PC-9 (cell line): ENCODE measurements around the gene RAB3B. TPM values are rescaled to one million over a fixed set of nuclear protein-coding genes. Genes with fewer than 3 reads are reported as not detected.

Source experiments
- BruUV-seq: library from RNA; stranded (reverse); fragments of 400-500 nt; replicated peaks from 2 replicates; lab custom pipeline; 2021; lab: Mats Ljungman, UMichigan
- CTCF ChIA-PET: fragments of 300-600 bp; sonication (Branson Sonifier 250); formaldehyde crosslinking; loops from one replicate; lab custom pipeline; 2022; ENCODE audit warnings: antibody characterized with exemption; lab: Charles Lee
- POLR2A ChIA-PET: fragments of 300-600 bp; sonication (Branson Sonifier 250); formaldehyde crosslinking; loops from one replicate; lab custom pipeline; 2022; ENCODE audit warnings: antibody characterized with exemption; ENCODE audit not compliant: unreplicated experiment; lab: Charles Lee
- DNase-seq, 2 experiments: peaks; one replicate each; pipeline versions ENCODE4 v3.0.0 to v3.0.0-alpha.2; 2015 to 2022; ENCODE audit warnings: mixed read lengths in 1 of 2
- H2AFZ ChIP-seq: fragments of 200-600 bp; sonication (generic); 2 replicates; pipeline ENCODE4 v1.8.1; 2017; ENCODE audit warnings: antibody characterized with exemption
- H3F3A ChIP-seq: fragments of 200-600 bp; sonication (generic); 2 replicates; pipeline ENCODE4 v1.8.1; 2017; ENCODE audit warnings: antibody characterized with exemption, mild to moderate bottlenecking, low read depth; ENCODE audit not compliant: insufficient read depth
- H3K27ac ChIP-seq: fragments of 200-600 bp; sonication (generic); 2 replicates; pipeline ENCODE4 v1.6.1; 2016; ENCODE audit warnings: mixed run types
- H3K27me3 ChIP-seq: fragments of 200-600 bp; sonication (generic); 2 replicates; pipeline ENCODE4 v1.6.1; 2016; ENCODE audit warnings: low read depth, mixed run types; ENCODE audit not compliant: insufficient read depth
- H3K36me3 ChIP-seq: fragments of 200-600 bp; sonication (generic); 2 replicates; pipeline ENCODE4 v1.6.1; 2016; ENCODE audit warnings: low read depth, mixed run types
- H3K4me1 ChIP-seq: fragments of 200-600 bp; sonication (generic); replicated peaks from 2 replicates; pipeline ENCODE4 v1.6.1; 2016; ENCODE audit warnings: mixed run types; ENCODE audit not compliant: insufficient read depth
- H3K4me2 ChIP-seq: fragments of 200-600 bp; sonication (generic); 2 replicates; pipeline ENCODE4 v1.6.1; 2017; ENCODE audit warnings: mixed run types
- H3K4me3 ChIP-seq: fragments of 200-600 bp; sonication (generic); 2 replicates; pipeline ENCODE4 v1.6.1; 2016; ENCODE audit warnings: mixed run types
- H3K79me2 ChIP-seq: fragments of 200-600 bp; sonication (generic); 2 replicates; pipeline ENCODE4 v1.6.1; 2017; ENCODE audit warnings: low read depth, mixed run types
- H3K9me2 ChIP-seq: fragments of 200-600 bp; sonication (generic); 2 replicates; pipeline ENCODE4 v1.8.1; 2017; ENCODE audit warnings: mild to moderate bottlenecking; ENCODE audit not compliant: insufficient read depth
- H3K9me3 ChIP-seq: fragments of 200-600 bp; sonication (generic); 2 replicates; pipeline ENCODE4 v1.8.1; 2016; ENCODE audit warnings: low read depth; ENCODE audit not compliant: insufficient read depth
- H4K20me1 ChIP-seq: fragments of 200-600 bp; sonication (generic); 2 replicates; pipeline ENCODE4 v1.8.1; 2017; ENCODE audit not compliant: insufficient read depth
- EZH2 ChIP-seq: fragments of 200-600 bp; sonication (generic); IDR thresholded peaks from 2 replicates; pipeline ENCODE4 v1.8.0; 2017; ENCODE audit warnings: antibody characterized with exemption, low read depth
- intact Hi-C: fragments of 100-400 bp; cut with micrococcal nuclease; formaldehyde crosslinking; loops from one replicate; pipeline ENCODE4 v1.10.0; 2022; ENCODE audit not compliant: unreplicated experiment
- total RNA-seq: library from RNA; stranded (reverse); gene quantifications from 2 replicates; pipeline ENCODE4 v1.2.3, GENCODE V29; 2021
- TF ChIP-seq, protein P1 (sequence below): fragments of 200-600 bp; sonication (generic); conservative IDR thresholded peaks from 2 replicates; pipeline ENCODE4 v1.6.1; 2017; ENCODE audit warnings: mixed run types, antibody characterized with exemption, mild to moderate bottlenecking, moderate library complexity

RAB3B gene
- total RNA-seq, 1 experiment from 2014 or later: 2.6 TPM

DNA sequence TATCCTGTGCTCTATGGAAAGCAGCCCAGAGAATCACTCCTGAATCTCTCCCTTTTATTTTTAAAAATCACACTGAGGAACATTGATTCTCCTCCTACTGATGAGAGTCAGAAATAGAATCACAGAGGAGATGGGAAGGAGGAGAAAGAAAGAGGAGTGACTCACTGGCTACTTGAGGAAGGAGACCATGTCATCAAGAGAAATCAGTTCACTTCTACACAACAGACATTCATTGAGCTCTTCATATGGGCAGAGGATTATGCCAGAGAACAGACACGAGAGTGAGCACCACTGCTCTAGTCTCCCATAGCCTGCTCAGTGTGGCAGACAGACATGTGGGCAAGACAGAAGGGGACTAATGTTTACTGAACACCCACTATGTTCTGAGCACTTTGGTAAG, 44.2 kb downstream of the RAB3B start:
- no peaks in the 10 kb centered on the region for H3K27me3 ChIP-seq
- intact Hi-C loops: no loop called here
- H3K27ac ChIP-seq: no peak overlapping the region
- H3K36me3 ChIP-seq: no peaks in the 10 kb centered on the region
- no peak overlapping the region for H3K4me3 ChIP-seq
- no peak for DNase-seq
- H3K79me2 ChIP-seq: no peaks in the 10 kb centered on the region
- no peaks in the 10 kb centered on the region for H3K4me1 ChIP-seq
- no peaks in the 10 kb centered on the region for H4K20me1 ChIP-seq
- ChIA-PET CTCF (no interaction called here), POLR2A (no interaction called here)
- no peaks in the 10 kb centered on the region for H3K9me3 ChIP-seq
- no peaks in the 10 kb centered on the region for H3K9me2 ChIP-seq
- H3K4me2 ChIP-seq: no peak overlapping the region
- no peak overlapping the region for H2AFZ ChIP-seq
- TF ChIP-seq, protein P1, sequence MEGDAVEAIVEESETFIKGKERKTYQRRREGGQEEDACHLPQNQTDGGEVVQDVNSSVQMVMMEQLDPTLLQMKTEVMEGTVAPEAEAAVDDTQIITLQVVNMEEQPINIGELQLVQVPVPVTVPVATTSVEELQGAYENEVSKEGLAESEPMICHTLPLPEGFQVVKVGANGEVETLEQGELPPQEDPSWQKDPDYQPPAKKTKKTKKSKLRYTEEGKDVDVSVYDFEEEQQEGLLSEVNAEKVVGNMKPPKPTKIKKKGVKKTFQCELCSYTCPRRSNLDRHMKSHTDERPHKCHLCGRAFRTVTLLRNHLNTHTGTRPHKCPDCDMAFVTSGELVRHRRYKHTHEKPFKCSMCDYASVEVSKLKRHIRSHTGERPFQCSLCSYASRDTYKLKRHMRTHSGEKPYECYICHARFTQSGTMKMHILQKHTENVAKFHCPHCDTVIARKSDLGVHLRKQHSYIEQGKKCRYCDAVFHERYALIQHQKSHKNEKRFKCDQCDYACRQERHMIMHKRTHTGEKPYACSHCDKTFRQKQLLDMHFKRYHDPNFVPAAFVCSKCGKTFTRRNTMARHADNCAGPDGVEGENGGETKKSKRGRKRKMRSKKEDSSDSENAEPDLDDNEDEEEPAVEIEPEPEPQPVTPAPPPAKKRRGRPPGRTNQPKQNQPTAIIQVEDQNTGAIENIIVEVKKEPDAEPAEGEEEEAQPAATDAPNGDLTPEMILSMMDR: no peak
- no peak for TF ChIP-seq EZH2
- H3F3A ChIP-seq: no peaks in the 10 kb centered on the region
- no TSS peak for BruUV-seq

DNA sequence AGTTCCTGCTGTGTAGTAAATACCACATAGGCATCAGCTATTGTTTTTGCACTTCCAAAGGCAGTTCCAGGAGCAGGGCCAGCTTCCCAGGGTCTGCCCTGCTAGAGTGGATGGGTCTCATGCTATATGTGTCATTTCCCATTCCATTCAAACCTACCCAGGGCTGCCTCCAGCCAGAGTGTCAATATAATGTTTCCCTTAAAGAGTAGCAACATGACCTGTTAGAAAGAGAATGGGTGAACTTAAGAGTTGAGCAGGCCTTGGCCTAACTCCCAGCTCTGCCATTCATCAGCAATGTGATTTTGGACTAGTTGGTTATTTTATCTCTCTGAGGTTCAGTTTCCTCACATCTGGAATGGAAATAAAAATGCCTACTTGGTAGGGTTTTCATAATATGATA, 44.9 kb downstream of the RAB3B start:
- no peaks in the 10 kb centered on the region for H4K20me1 ChIP-seq
- H3K4me3 ChIP-seq: no peak overlapping the region
- H3K36me3 ChIP-seq: no peaks in the 10 kb centered on the region
- BruUV-seq: no TSS peak
- POLR2A ChIA-PET: no interaction called here
- CTCF ChIA-PET: no interaction called here
- H3K4me2 ChIP-seq: no peak overlapping the region
- no peak for DNase-seq
- H3K9me3 ChIP-seq: no peaks in the 10 kb centered on the region
- no peaks in the 10 kb centered on the region for H3K79me2 ChIP-seq
- no peak overlapping the region for H2AFZ ChIP-seq
- no peaks in the 10 kb centered on the region for H3K4me1 ChIP-seq
- intact Hi-C loops: no loop called here
- TF ChIP-seq EZH2: no peak
- TF ChIP-seq, protein P1: no peak
- no peaks in the 10 kb centered on the region for H3K27me3 ChIP-seq
- no peaks in the 10 kb centered on the region for H3K9me2 ChIP-seq
- H3F3A ChIP-seq: no peaks in the 10 kb centered on the region
- no peak overlapping the region for H3K27ac ChIP-seq

DNA sequence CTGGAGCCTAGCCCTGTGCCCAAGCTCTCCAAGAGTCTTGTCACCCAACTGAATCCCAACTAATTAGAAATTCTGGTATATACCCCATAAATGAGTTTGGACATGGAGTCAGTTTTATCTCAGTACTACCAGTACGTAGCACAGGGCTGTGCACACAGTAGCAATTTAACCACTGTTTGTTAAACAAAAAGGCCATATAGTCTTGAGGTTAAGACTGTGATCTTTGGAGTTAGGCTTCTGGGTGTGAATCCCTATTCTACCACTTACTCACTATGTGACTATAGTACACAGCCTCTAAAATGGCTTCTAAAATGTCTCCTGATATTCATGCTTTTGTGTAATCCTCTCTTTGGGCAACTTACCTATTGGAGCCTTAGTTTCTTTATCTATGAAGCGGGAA, 48.2 kb downstream of the RAB3B start:
- no peaks in the 10 kb centered on the region for H3K27me3 ChIP-seq
- no peaks in the 10 kb centered on the region for H4K20me1 ChIP-seq
- H3K4me2 ChIP-seq: no peak overlapping the region
- BruUV-seq: no TSS peak
- TF ChIP-seq, protein P1: no peak
- no peak for TF ChIP-seq EZH2
- H3K4me3 ChIP-seq: no peak overlapping the region
- no peak for DNase-seq
- no peaks in the 10 kb centered on the region for H3K9me3 ChIP-seq
- no peak overlapping the region for H3K27ac ChIP-seq
- POLR2A ChIA-PET: interaction anchor here (0.9 kb wide), 1 partner anchor 13 kb away, joined by 5 read pairs; no protein-coding TSS in a partner anchor
- H3K36me3 ChIP-seq: no peaks in the 10 kb centered on the region
- H3F3A ChIP-seq: no peaks in the 10 kb centered on the region
- H3K79me2 ChIP-seq: no peaks in the 10 kb centered on the region
- intact Hi-C loops: no loop called here
- no peaks in the 10 kb centered on the region for H3K4me1 ChIP-seq
- CTCF ChIA-PET: no interaction called here
- no peak overlapping the region for H2AFZ ChIP-seq
- no peaks in the 10 kb centered on the region for H3K9me2 ChIP-seq
